Amniotic stem cell (primary cell): Measurements from ENCODE around the gene CENPF.
"Not testable (repeated sequence)": the region's sequence is repeated elsewhere in the genome, so short reads cannot be mapped to it uniquely, and the experiment has no call there.

Experiments used
- DNase-seq: peaks from one replicate; lab custom pipeline; 2025; lab: John Stamatoyannopoulos, UW

The CENPF gene

GRCh38 chr1:214602764-214603657 lies at the start of gene CENPF:
Gene CENPF, plus strand, starts transcription at chr1:214603195. Its CDS starts 10,560 bp downstream, at chr1:214613755.
- DNase-seq: peak; percentile 97

DNA sequence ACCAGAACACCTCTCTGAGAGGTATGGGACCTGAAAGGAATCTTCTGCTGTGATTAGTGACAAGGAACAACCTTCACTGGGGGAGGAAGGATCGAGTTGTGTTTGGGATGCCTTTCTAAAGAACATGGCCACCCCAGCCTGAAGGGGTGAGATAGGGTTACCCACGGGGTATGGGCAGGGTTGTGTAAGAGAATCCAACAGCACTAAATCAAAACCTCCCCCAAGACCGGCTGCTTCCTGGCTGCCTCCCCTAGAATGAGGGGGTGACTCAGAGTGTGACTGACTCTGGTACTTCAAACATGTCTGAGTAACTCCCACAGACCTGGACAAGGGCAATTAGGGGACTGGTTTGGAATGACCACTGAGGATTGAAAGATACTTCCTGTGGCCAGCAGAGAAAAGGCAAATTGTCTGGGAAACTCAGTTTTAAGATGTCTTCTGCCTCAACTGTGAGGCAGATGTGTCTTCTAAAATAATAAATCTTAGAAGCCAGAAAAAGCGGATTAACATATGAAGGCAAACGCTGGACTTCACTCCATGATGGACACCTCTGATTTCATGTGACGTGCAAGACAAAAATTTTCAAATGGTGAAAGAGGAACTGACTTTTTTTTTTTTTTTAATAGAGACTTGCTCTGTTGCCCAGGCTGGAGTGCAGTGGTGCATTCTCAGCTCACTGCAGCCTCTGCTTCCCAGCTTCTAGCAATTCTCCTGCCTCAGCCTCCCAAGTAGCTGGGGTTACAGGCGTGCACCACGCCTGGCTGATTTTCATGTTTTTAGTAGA lies 44.9 kb upstream of the CENPF start:
- no peak for DNase-seq

DNA sequence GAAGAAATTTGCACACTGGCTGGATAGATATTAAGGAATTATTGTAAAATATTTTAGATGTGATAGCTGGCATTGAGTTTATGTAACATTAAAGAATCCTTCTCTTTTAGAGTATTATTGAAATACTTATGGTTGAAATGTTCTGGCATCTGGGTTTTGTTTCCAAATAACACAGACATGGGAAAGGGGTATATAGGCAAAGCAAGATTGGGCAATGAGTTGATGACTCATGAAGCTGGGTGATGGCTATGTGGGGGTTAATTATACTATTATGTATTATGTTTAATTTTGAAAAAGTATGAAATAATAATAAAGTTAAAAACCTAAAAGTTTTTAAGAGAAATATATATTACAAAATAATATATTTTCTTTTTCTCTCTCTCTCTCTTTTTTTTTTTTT lies 39.1 kb upstream of the CENPF start:
- no peak for DNase-seq

DNA sequence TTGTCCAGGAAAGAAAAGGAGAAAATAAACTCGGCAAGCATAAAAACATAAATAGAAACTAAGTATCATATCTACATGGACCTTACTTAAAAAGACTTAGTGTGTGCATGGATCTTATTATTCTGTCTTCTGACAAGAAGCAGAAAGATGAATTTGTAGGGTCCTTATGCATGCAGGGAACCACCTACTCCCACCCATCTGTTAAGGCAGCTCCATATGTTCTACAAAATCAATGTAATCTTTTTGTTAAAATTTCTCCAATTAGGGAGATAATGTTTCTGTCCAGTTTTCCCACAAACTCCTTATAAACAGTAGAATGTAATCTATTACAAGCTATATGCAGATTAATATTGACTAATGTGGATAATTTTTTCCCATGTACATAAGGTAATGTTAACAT lies 37.7 kb upstream of the CENPF start:
- no peak for DNase-seq

DNA sequence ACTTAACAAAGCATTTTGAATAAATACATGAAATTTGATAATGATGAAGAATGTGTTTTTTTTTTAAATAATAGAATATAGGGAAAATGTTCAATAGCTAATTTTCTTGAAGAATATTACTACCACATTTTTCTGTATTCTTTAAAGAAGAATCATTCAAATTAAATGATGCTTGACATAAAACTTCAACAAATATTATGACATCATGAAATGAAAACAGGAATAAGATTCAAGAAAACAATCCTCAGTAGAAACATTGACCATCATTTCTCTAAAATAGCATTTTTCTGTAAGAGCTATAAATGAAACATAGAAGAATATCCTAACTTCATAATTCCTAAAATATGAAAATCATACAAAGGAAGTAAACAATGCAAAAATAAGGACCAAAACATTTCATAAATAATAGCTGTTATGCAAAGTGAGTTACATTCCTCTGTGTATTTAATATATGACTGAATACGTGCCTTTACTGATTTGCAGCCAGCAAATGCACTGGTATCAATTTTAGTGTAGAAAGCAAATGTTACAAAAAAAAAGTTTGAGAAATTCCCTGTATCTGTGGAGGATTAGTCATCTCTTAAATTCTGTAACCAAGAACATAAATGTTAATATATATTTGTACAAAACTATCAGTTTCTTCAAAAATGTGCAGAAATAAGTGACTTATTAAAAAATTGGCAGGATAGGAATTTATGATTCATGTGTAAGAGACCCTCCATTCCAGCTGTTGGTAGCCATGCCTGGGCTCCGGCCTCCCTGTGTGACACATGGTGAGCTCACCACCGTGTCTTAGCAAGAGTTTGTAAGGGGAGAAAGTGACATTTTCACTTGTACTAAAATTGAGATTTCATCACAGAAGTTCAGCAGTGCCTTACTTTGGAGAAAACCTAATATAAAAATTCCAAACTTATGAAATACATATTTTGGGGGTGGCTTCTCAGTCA lies 36.6 kb upstream of the CENPF start:
- peak; percentile 68 for DNase-seq

DNA sequence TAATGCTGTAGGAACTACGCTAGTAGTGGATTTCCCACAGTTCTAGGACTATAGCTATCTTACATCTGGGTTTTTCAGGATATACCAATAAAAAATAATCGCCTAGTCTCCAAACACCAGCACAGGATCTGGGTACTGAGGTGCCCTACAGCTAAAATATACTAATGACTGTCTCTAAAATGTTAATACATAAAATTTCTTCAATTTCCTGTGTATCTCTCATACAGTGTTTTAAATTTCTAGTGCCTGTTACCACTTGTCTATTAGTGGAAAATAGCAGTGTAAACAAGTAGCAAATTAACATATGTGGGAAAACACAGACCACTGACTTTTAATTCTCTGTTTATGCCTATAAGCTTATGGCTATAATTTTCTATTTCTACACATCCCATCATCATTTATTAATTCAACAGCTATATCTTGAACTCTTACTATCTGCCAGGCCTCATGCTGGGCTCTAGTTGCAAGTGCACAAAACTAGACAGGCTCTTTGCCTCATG lies 35.5 kb upstream of the CENPF start:
- DNase-seq: no peak

GRCh38 chr1:214568328-214568727 lies 34.7 kb upstream of the CENPF start:
- no peak for DNase-seq

- peak; percentile 24 for DNase-seq
Measured at GRCh38 chr1:214569357-214570004, 33.5 kb upstream of the CENPF start.

GRCh38 chr1:214570442-214570841 lies 32.6 kb upstream of the CENPF start:
- peak; percentile 45 for DNase-seq

- DNase-seq: no peak
Measured at GRCh38 chr1:214571281-214571680, 31.7 kb upstream of the CENPF start.

DNA sequence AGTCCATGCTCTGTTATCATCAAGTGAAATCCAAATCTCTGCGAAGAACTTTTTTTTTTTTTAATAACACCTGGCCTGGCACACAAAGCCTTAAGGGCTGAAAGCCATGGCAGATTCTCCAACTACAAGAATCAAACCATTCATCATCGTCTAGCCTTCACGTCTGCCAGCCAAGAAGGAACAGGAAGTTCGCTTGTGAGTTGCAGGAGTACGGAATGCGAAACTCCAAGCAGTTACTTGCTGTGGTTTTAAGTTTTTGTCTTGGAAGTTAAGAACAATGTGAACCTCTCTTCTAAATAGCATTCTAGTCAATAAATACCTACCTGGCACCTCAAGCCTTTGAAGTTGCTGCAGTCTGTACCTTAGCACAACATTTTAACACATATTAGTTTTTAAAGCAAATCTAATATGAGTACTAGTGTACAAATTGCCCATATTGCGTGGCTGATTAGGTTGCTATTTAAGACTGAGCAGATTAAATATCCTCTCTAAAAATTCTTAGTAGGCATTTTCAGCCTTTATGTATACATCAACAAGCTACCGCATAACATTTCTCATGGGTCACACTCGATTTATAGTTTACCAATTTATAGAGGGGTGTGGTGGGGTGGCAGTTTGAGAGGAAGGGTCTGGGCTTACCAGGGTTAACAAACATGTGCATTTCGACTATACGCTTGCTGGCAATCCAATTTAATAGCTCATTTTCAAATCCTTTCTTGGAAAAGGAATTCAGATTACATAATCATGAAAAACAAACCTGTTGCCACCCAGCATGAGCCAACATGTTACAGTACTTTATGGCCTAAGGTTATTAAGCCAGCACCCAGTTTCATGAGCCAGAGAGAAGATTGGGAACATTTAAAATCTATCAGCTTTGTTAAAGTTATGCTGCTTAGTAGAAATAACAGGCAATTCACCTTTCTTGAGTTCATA lies 29.3 kb upstream of the CENPF start:
- DNase-seq: no peak

GRCh38 chr1:214574598-214575411 lies 28.2 kb upstream of the CENPF start:
- DNase-seq: no peak

DNA sequence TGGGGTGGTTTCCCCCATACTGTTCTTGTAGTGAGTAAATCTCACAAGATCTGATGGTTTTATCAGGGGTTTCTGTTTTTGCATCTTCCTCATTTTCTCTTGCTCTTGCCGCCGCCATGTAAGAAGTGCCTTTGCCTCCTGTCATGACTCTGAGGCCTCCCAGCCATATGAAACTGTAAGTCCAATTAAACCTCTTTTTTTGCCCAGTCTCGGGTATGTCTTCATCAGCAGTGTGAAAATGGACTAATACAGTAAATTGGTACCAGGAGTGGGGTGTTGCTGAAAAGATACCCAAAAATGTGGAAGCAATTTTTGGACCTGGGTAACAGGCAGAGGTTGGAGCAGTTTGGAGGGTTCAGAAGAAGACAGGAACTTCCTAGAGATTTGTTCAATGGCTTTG lies 26.9 kb upstream of the CENPF start:
- DNase-seq: not testable (repeated sequence)

GRCh38 chr1:214579183-214579582 lies 23.8 kb upstream of the CENPF start:
- DNase-seq: no peak

- DNase-seq: peak; percentile 22
Measured at GRCh38 chr1:214581785-214582184, 21.2 kb upstream of the CENPF start.

DNA sequence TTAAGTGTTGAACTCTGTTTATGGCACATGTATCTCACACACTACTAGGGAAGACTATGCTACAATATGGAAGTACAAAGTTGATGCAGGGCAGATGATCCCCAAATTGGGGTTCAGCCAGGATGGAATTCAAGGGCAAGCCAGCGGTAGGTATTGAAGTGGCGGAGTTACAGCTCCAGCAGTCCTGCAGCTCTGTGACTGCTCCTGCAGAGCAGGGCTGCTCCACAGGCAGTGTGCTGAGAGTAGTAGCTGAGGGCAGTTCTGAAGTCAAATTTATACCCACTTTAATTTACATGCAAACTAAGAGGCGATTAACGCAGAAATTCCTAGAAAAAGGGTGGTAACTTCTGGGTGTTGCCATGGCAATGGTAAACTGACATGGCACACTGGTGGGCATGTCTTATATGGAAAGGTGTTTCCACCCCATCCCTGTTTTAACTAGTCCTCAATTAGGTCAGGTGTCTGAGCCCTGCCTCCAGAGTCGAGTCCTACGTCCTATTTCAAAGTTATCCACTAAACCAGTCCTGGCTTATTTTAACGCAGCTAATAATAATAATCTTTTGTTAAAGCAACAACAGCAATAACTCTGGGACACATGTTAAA lies 20.6 kb upstream of the CENPF start:
- DNase-seq: no peak

- no peak for DNase-seq
Measured at GRCh38 chr1:214583113-214583512, 19.9 kb upstream of the CENPF start.

DNA sequence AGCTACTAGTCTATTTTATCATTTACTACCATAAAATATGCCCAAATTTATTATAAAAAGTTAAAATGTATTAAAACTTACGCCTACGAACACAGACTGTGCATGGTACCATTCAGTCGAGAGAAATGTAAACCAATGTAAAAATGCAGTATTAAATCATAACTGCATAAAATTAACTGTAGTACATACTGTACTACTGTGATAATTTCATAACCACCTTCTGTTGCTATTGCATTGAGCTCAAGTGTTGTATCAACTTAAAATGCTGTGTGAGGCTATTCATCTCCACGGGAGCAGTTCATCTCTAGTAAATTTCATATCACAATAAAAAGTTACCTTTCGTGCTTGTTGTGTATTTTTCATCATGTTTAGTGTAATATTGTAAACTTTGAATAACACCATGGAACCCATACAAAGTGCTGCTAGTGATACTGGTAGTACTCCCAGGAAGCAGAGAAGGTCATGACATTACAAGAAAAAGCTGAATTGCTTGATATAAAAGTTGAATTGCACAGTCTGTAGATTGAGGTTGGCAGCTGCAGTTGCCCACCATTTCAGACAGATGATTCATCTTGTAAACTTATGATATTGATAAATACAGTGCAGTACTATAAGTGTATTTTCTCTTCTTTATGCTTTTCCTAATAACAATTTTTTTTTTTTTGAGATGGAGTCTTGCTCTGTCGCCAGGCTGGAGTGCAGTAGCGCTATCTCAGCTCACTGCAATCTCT lies 19.0 kb upstream of the CENPF start:
- no peak for DNase-seq
